SU-DHL-6 (cell line): ENCODE results near the gene ITPR2.
"Not testable (repeated sequence)": the region's sequence is repeated elsewhere in the genome, so short reads cannot be mapped to it uniquely, and the experiment has no call there.

Source experiments
- CTCF ChIP-seq: fragments of 200-600 bp; sonication (generic); IDR thresholded peaks from one replicate; pipeline ENCODE4 v1.5.1; 2017; ENCODE audit warnings: antibody characterized with exemption, mild to moderate bottlenecking, low read length, moderate library complexity; ENCODE audit not compliant: insufficient read depth, poor library complexity, severe bottlenecking
- EZH2phosphoT487 ChIP-seq: fragments of 200-600 bp; sonication (generic), shearing (Covaris generic); conservative IDR thresholded peaks from 2 replicates; pipeline ENCODE4 v1.6.1; 2018; ENCODE audit warnings: mild to moderate bottlenecking, antibody characterized with exemption, low read length, moderate library complexity, mixed read lengths

GRCh38 chr12:26433701-26434100 is 399.3 kb downstream of the ITPR2 start:
- not testable (repeated sequence) for TF ChIP-seq CTCF, EZH2phosphoT487
